Mammary epithelial cell (primary cell): Measurements from ENCODE around the gene TOP3A.

Experiments
- CTCF ChIP-seq, 2 donors: IDR thresholded peaks in 1 of 2; conservative IDR thresholded peaks in 1 of 2; 2 replicates each; pipeline ENCODE4 v1.5.1; 2011 to 2012; ENCODE audit warnings: inconsistent platforms in 2 of 2, low read length in 2 of 2, mild to moderate bottlenecking in 2 of 2, control low read depth in 1 of 2, low read depth in 1 of 2; ENCODE audit not compliant: insufficient read depth in 1 of 2; ENCODE audit errors: extremely low read depth in 1 of 2
- EZH2 ChIP-seq: IDR thresholded peaks from 2 replicates; pipeline ENCODE4 v1.6.1; 2012; ENCODE audit warnings: low read length, inconsistent platforms, borderline replicate concordance

DNA sequence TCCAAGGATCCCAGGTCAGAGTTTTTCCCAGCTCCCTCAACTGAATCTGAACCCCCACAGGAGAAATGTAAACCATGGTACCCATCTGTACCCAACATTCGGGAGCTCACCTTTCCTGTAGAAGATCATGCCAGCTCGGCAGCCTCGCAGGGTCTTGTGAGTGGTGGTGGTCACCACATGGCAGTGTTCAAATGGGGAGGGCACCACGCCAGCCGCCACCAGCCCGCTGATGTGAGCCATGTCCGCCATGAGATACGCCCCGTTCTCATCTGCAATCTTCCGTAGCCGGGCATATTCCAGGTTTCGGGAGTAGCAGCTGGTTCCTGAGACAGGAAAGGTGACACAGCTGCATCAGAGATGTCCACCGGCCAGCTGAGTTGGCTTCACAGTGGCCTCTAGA is 25.1 kb upstream of the TOP3A start:
- TF ChIP-seq CTCF (conservative IDR thresholded peaks at IDR 0.05 in 1 of 2, IDR thresholded peaks at IDR 0.05 in 1 of 2; ENCODE audit: extremely low read depth in 1 of 2, insufficient read depth in 1 of 2, low read depth in 1 of 2, low read length in 2 of 2) (no peak), EZH2 (no peak)
